Lung (tissue), 12 donors: ENCODE results near the gene MRC2. TPM values are rescaled to one million over a fixed set of nuclear protein-coding genes. Genes with fewer than 3 reads are reported as not detected.

Experiments used
- ATAC-seq: fragments of 200-7000 bp; cut with Tn5 transposase; one replicate; pipeline ENCODE4 v1.9.1; 2020; ENCODE audit warnings: moderate number of reproducible peaks; ENCODE audit not compliant: insufficient read depth, low FRiP score
- DNase-seq, 3 donors: peaks; one replicate each; pipeline ENCODE4 v3.0.0-alpha.2; 2013 to 2017
- H3K27ac ChIP-seq, 2 donors: one replicate each; pipeline ENCODE4 v1.5.1; 2013; ENCODE audit warnings: mild to moderate bottlenecking in 2 of 2, moderate library complexity in 2 of 2, control low read depth in 1 of 2, inconsistent platforms in 1 of 2, low read depth in 1 of 2, low read length in 1 of 2
- H3K27me3 ChIP-seq, 3 donors: one replicate each; pipeline ENCODE4 v1.5.1; 2013; ENCODE audit warnings: low read length in 2 of 3; ENCODE audit not compliant: control insufficient read depth in 3 of 3, insufficient read depth in 3 of 3
- H3K36me3 ChIP-seq, 4 donors: one replicate each; pipeline ENCODE4 v1.5.1; 2013; ENCODE audit warnings: low read length in 4 of 4, mild to moderate bottlenecking in 1 of 4, moderate library complexity in 1 of 4; ENCODE audit not compliant: control insufficient read depth in 4 of 4, insufficient read depth in 4 of 4
- H3K4me1 ChIP-seq, 5 donors: one replicate each; pipeline ENCODE4 v1.5.1; 2013; ENCODE audit warnings: low read length in 5 of 5, mild to moderate bottlenecking in 2 of 5, moderate library complexity in 1 of 5; ENCODE audit not compliant: control insufficient read depth in 5 of 5, insufficient read depth in 5 of 5
- H3K4me3 ChIP-seq: one replicate; pipeline ENCODE4 v1.5.1; 2013; ENCODE audit warnings: mild to moderate bottlenecking, control low read depth, moderate library complexity
- H3K9ac ChIP-seq, 2 donors: one replicate each; pipeline ENCODE4 v1.5.1; 2013; ENCODE audit warnings: low read length in 2 of 2, control low read depth in 1 of 2; ENCODE audit not compliant: insufficient read depth in 1 of 2
- H3K9me3 ChIP-seq, 4 donors: one replicate each; pipeline ENCODE4 v1.5.1; 2013; ENCODE audit warnings: low read length in 3 of 4, mild to moderate bottlenecking in 1 of 4, moderate library complexity in 1 of 4; ENCODE audit not compliant: control insufficient read depth in 4 of 4, insufficient read depth in 3 of 4
- CTCF ChIP-seq: IDR thresholded peaks from 2 replicates; pipeline ENCODE4 v1.5.1; 2012; ENCODE audit warnings: mild to moderate bottlenecking; ENCODE audit errors: control extremely low read depth, extremely low read depth
- WGBS, 2 donors: extraction: QIAGEN DNeasy Blood & Tissue Kit; methylation state at CpG; one replicate each; pipeline ENCODE4 v1.1.7; 2013; 5-methylcytosine and 5-hydroxymethylcytosine counted together
- polyA plus RNA-seq, 2 donors: library from polyadenylated mRNA; stranded (reverse); fragments of 200-250 nt; gene quantifications; one replicate each; pipeline ENCODE4 v1.2.1, GENCODE V29; 2013
- total RNA-seq, 2 donors: library from RNA; depleted of rRNA in 1 of 2; stranded (reverse); fragments of >200 nt in 1 of 2; gene quantifications; one replicate each; pipeline ENCODE4 v1.2.1, GENCODE V29; 2014 to 2021
- donor health status: control.
- donor health status: control.
- donor health status: Bipolar disorder and iron deficiency.
- donor health status: healthy.
- donor health status: DM: yes; HTN: yes; CAD: no.

MRC2 gene
- total and polyA plus RNA-seq, 4 donors: 15.9 to 82.3 (median 68.5) TPM

GRCh38 chr17:62724398-62725146 lies 97.1 kb downstream of the MRC2 start:
- ATAC-seq: no peak
- Histone ChIP-seq H3K36me3 (no peaks in the 10 kb centered on the region), H3K9me3 (no peaks in the 10 kb centered on the region), H3K4me3 (no peak overlapping the region), H3K4me1 (no peaks in the 10 kb centered on the region), H3K9ac (no peak overlapping the region), H3K27me3 (no peaks in the 10 kb centered on the region), H3K27ac (no peak overlapping the region)
- DNase-seq: no peak
- 31 to 57% methylated on average over 16 of the region's 16 CpGs for WGBS, 2 donors
- no peak for TF ChIP-seq CTCF

GRCh38 chr17:62725791-62726249 lies 98.3 kb downstream of the MRC2 start:
- no peak for ATAC-seq
- WGBS, 2 donors: 54 to 73% methylated on average over 5 of the region's 5 CpGs
- H3K9me3 ChIP-seq: no peaks in the 10 kb centered on the region

GRCh38 chr17:62727916-62728672 lies 100.6 kb downstream of the MRC2 start:
- 51 to 59% methylated on average over 6 of the region's 6 CpGs for WGBS, 2 donors
- Histone ChIP-seq H3K4me1 (no peaks in the 10 kb centered on the region), H3K9ac (no peak overlapping the region), H3K27me3 (no peaks in the 10 kb centered on the region), H3K36me3 (no peaks in the 10 kb centered on the region), H3K9me3 (no peaks in the 10 kb centered on the region), H3K4me3 (no peak overlapping the region), H3K27ac (no peak overlapping the region)
- ATAC-seq (no peak), DNase-seq (no peak)
- no peak for TF ChIP-seq CTCF

More at GRCh38 chr17:62725791-62726249, 98.3 kb downstream of the MRC2 start:
- no peaks in the 10 kb centered on the region for H3K36me3 ChIP-seq
- no peak for TF ChIP-seq CTCF
- no peak overlapping the region for H3K9ac ChIP-seq
- no peaks in the 10 kb centered on the region for H3K27me3 ChIP-seq
- no peak overlapping the region for H3K27ac ChIP-seq
- no peak for DNase-seq
- H3K4me1 ChIP-seq: no peaks in the 10 kb centered on the region
- no peak overlapping the region for H3K4me3 ChIP-seq
